M059J (cell line): ENCODE measurements around the gene GNG7. TPM values are rescaled to one million over a fixed set of nuclear protein-coding genes. Genes with fewer than 3 reads are reported as not detected.

Source experiments
- DNase-seq: peaks from one replicate; pipeline ENCODE4 v3.0.0-alpha.2; 2012; ENCODE audit warnings: low read depth
- total RNA-seq: library from RNA; depleted of rRNA; stranded (reverse); fragments of >200 nt; shearing (Covaris generic); gene quantifications from 2 replicates; pipeline ENCODE4 v1.2.3, GENCODE V29; 2014; rRNA removed

GNG7 gene
- 0.12 TPM in 1 of 2 replicates, not detected in the other for total RNA-seq

DNA sequence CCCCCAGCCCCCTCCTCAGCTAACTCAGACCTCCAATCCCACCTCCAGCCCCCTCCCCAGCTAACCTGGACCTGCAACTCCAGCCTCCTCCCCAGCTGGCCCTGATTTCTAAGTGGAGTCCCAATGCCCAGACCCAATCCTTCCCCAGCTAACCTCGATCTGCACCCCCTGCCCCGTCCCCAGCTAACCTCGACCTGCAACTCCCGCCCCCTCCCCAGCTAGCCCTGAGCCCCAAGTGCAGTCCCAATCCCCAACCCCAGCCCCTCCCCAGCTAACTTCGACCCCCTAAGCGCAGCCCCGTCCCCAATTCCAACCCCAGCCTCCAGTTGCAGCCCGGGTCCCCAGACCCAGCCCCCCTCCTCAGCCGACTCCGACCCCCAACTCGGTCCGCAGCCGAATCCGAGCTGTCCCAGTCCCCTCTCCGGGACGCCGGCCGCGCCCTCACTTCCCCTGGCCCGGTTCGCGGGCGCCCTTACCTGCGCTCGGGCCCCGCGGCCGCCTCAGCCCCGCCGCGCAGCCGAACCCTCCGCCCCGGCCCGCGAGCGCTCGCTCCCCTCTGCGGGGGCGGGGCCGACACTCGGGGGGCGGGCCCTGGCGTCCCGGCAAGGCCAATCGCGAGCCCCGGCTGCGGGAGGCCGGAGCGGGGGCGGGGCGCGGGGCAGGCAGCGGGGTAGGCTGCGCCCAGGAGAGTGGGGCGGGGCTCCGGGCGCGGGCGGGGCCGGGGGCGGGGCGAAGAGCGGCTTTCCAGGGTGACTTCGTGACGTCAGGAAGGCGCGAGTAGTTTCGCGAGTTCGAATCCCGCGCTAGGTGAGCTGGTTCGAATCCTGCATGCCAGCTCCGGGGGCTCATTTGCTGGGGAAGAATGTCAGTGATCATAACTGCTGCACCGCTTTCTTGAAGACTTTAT, at the start of gene GNG7:
Gene GNG7 (minus strand): TSS at position 525 of the 907 bp plus-strand sequence. CDS start 182,006 bp downstream, outside the sequence.
- DNase-seq, result peak; percentile 80

DNA sequence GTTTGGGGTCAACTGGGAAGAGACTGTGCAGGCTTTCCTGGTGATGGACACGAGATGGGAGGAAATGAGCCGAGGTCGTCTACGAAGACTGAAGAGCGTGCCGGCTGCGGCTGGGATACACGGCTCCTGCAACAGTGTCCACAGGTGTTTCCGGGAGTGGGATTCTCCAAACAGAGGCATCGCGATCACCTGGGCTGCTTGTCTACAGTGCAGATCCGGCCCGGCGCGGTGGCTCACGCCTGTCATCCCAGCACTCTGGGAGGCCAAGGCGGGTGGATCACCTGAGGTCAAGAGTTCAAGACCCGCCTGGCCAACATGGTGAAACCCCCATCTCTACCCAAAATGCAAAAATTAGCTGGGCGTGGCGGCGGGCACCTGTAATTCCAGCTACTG, 48.9 kb upstream of the GNG7 start:
- no peak for DNase-seq

DNA sequence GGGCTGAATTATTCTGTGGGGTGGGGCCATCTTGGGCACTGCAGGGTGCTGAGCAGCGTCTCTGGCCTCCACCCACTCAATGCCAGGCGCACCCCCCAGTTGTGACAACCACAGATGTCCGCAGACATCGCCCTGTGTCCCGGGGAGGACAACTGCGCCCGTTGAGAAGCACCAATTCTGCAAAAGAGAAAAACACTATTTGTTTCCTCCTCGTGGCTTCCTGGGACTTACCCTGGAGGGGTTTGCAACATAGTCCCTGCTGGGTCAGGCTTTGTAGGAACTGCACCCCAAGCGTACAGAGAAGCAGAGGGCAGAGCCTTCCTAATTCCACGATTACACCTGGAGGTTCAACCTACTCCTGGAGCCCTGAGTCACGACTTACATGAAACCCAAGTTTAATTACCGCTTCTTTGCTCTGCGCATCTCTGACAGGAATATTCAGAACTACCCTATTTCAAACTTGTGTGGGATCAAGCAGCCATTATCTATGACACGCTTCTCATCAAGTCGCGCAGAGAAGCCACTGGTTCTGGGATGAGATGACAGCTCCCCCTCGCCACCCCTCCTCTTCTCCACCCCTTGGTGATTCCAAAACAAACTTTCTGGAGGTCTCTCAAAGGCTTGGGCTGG, 48.4 kb upstream of the GNG7 start:
- DNase-seq, result no peak

DNA sequence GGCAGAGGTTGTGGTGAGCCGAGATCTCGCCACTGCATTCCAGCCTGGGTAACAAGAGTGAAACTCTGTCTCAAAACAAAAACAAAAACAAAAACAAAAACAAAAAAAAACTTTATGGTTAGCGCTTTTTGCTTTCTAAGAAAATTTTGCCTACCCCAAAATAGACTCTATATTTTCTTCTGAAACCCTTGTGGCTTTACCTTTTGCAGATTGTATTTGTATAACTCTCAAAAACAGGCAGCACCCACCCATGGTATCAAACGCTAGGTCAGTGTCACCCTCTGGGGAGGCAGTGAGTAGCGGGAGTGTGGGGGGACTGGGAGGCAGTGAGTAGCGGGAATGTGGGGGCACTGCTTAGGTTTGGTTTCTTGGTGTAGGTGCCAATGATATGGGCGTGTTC, 44.9 kb upstream of the GNG7 start:
- no peak for DNase-seq

DNA sequence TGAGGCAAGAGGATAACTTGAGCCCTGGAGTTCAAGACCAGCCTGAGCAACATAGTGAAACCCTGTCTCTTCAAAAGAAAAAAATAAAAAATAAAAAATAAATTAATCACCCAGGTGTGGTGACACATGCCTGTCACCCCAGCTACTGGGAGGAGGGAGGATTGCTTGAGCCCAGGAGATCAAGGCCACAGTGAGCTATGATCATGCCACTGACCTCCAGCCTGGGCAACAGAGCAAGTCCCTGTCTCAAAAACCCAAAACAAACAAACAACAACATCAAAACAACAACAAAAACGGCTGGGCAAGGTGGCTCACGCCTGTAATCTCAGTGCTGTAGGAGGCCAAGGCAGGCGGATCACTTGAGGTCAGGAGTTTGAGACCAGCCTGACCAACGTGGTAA, 41.6 kb upstream of the GNG7 start:
- DNase-seq, result no peak

DNA sequence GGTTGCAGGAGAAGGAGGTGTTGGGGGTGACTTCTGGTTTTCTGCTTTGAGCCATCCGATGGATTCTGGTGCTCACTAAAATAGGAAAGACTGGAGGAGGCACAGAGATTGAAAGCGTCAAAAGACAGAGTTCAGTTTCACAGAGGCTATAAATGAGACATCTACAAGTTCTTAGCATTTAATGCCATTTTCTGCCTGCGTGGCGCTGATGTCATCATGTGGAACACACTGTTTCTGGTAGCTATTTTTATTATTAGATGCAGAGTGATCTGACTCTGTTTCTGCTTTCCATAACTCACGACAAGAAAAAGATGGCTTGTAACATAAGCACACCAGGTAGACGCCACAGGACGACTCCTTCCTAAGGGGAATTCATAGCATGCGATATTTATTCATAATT, 40.6 kb upstream of the GNG7 start:
- DNase-seq, result no peak

DNA sequence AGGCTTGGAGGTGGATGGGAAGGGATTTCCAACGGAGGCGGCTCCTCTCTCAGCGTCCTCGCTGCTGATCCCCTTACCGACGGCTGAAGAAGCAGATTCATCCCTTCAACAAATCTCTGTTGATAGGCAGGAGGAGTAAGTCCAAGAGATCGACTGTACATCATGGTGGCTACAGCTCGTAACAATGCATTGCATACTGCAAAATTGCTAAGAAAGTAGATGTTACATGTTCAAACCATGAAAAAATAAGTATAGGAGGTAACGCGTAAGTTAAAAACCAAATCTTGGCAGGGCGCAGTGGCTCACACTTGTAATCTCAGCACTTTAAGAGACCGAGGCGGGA, 37.8 kb upstream of the GNG7 start:
- no peak for DNase-seq

DNA sequence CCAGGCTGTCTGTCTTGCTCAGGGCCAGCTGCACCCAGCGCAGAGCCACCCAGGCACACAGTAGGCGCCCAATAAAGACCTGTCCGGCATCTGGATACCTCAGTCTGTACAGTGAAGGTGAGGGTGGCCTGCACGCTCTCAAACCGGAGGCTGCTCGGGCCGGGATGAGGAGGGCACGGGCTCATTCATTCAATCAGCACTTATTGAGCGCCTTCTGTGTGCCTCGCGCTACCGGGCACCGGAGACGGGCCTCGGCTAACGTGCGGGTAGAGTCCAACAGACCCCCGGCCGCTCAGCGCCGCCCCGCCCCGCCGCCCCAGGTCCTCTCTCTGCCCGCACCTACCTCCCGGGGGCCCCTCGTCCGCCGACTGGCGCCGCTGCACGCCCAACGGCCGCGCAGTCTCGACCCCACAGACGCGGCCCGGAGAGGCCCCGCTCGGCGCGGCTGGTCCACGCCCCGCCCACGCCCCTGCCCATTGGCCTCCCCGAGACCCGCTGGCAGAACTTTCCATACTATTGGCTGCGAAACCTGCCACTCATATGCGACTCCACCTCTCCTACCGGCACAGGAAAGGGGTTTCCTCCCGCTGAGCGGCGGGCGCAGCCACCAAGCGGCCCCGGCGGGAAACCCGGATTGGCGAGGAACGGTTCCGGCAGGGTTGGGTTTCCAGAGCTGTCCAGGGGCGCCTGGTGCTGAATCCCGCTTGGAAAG, 37.3 kb upstream of the GNG7 start, which contains the start of gene SLC39A3:
Gene SLC39A3 (minus strand): TSS at position 416 of the 712 bp plus-strand sequence. CDS start 2,760 bp downstream, outside the sequence.
- DNase-seq, result peak; percentile 96

DNA sequence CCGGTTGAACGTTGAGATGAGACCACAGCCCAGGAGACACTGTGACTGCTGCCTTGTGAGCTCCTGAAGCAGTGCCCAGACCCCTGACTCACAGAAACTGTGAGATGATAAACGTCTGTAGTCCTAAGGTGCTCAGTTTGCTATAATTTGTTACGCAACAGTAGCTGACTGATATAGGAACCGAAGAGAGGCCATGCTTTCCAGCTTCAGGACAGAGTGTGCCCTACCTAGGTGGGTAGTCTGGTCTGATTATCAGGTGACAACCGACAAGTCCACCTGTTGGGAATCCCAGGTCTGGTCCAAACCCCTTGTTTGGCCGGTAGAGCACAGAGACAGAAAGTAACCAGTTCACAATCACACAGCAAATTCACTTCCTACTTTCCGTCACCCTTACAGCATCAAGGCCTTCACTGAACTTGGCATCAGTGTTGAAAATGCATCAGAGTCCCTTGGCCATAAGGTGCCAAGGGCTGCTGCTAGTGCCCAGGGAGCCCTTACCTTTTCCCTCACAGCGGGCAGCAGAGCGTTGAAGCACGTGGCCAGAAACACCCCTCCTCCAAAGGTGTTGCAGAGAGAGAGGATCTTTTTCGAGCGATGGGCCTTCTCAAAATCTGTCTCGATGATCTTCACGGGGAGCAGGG, 34.2 kb upstream of the GNG7 start:
- no peak for DNase-seq

DNA sequence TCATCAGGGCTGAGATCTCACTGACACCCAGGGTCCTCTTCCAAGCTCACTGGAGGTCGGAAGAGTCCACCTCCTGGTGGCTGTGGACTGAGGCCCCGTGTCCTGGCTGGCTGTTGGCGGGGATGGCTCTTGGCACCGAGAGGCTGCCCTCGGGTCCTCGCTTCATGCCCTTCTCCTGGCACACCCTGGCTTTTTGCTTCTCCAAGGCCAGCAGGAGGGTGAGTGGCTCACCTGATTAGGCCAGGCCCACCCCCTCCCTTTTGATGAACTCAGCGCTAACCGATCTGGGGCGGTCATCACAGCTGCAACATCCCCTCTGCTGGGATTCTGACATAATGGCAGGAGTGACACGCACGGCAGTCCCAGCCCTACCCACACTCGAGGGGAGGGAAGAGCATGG, 32.9 kb upstream of the GNG7 start:
- DNase-seq, result no peak

DNA sequence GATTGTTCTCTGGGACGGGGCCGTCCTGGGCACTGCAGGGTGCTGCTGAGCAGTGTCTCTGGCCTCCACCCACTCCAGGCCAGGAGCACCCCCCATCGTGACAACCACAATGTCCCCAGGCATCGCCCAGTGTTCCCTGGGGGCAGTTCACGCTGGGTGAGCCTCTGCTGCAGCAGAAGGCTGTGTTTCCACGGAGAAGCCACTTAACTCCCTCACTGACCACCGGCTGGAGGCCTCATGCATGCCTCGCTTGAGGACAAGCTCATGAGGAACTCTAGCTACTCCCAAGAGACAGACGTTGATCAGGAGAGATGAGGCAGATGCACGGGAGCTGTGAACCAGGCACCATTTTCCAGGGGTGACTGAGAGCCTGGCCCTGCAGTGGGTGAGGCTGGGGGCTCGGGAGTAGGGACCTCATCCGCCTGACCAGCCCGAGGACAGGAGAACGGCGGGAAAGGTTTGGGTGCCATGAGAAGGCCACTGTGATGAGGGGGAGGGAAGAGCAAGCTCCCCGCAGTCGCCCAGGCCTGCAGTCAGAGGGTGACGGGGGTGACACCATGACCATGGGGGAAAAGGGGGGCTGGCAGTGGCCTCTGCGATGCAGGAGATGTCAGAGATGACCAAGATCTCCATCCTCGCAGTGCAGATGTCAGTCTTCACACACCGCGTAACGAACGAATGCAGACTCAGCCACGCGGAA, 32.2 kb upstream of the GNG7 start:
- DNase-seq, result no peak

DNA sequence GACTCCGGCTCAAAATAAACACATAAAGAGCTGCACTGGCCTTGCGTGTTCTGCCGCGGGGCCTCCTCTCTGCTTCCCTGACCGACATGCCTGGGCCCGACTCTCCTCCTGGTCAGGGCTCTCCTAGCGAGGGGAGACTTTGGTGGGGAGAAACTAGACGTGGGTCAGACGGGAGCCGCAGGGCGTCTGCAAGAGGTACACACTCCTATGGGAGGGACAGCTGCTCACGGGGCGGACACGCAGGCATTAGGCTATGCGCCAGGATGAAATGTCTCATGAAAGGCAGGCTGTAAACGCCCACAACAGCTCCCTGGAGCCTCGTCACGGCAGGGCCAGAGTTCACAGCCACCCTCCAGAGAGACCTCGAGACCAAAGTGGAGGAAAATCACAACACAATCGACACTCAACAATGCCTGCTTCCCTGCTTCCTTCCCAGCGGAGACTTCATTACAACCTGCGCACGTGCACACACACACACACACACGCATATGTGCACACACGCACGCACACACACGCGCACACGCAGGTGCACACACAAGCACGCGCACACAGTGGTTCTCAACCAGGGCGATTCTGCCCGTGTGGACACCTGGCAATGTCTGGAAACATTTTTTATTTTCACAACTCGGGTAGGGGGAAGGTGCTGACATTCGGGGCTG, 31.6 kb upstream of the GNG7 start:
- no peak for DNase-seq

DNA sequence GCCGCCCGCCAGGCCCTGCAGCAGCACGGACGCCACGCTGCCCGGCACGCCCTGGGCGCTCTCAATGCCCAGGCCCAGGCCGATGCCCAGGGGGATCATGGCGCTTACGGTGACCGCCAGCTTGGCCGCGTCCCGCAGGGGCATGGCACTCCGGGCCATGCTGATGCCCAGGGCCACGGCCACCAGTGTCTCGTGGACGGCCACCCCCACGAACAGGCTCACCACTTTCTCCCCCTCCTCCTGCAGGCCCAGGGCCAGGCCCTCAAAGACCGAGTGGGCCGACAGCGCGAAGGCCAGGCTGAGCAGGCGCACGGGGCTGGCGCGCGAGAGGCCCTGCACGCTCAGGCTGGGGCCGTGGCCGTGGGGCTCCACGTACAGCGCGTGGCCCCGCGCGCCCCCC, 30.4 kb upstream of the GNG7 start:
- DNase-seq, result no peak

DNA sequence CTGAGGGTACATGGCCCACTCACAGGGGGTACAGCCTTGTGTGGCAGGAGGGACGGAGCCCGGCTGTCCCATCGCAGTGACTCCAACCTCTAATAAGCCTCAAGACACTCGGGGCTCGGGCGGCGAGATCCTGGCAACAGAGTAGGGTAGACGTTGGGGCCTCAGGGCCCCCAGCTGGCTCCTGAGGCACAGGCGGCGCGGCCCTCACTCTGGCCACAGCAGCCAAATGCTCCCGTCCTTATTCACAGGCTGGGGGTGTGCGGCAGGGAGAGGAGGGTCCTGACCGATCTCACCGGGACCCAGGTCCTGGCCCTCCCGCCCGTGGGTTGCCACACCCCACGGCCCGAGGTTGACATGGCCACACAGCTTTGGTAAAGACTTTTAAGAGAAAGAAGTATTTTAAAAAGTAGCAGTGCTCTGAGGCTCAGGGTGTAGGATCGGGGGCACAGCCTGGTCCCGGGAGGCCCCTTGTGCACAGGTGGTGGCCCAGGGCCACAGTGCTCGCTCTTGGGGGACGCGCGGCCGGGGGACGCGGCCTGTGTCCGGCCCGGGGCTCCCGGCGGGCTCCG, 29.7 kb upstream of the GNG7 start:
- DNase-seq, result no peak

DNA sequence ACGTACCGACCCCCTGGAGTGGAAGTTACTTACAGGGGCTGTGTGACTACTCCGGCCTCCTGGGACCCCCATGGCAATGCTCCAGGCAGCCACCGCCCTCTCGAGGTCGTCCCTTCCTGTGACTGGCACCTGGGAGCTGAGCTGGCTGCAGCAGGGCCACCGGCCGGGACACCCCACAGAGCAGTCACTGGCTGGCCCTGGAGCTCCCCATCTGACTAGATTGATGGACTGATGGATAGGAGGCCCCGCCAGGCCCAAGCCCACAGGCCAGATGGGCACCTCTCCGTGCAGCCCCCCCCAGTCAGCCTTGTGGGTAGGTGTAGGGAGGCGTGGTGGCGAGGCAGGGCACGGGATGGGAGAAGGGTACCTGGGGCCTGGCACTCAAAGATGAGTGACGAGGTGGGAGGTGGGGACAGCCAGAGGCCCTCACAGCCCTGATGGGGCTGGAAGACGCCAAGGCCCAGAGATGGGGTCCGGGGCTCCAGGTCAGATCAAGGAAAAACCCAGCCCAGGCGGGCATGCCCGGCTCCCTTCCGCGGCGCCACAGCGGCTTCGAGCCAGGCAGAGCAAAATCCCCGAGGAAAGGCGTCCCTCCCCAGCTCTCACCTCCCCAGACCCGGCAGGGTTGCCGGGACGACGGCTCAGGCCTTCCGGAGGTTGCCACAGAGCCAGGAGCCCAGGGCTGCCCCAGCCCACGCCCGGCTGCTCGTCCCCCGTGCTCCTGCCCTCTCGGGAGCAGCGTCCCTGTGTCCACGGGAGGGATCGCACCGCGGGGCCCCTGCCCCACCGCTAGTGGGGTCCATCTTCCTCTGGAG, 28.9 kb upstream of the GNG7 start:
- no peak for DNase-seq

DNA sequence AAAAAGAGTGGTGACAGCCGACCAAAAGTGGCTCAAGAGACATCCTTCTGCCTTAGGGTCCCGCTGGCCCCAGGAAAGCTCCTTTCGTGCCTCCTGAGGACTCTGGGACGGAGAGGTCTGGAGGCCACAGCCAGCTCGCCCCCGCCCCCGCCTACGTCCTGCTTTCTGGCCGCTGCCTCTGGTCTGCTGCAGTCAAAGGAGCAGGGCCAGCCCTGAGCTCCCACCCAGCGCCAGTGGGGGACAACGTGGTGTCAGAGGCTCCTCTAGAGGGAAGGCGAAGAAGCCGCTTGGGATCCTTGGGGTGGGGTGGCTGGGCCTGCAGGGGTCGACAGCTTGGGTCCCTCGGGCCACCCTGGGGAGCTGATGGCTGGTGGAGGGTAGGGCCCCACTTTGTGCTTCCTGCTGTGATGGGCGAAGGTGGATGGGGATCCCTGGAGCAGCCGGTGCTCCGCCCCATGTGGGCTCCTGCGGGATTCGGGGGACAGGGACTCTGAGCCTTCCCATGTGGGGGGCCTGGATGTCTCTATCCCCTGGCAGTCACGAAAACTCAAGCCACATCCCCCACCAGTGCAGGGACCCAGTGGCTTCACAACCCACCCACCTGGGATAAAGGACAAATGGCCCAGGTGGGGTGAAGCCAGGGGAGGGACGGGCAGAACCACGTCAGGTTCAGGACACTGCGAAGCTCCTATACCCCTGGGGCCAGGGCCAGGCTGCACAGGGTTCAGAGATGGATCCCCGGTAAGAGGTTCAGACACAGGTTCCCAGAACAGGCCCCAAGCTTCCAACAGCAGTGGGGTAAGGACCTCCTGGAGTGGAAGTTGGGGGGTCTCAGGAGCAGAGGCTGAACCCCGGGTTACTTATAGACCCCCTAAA, 27.7 kb upstream of the GNG7 start:
- DNase-seq, result no peak

DNA sequence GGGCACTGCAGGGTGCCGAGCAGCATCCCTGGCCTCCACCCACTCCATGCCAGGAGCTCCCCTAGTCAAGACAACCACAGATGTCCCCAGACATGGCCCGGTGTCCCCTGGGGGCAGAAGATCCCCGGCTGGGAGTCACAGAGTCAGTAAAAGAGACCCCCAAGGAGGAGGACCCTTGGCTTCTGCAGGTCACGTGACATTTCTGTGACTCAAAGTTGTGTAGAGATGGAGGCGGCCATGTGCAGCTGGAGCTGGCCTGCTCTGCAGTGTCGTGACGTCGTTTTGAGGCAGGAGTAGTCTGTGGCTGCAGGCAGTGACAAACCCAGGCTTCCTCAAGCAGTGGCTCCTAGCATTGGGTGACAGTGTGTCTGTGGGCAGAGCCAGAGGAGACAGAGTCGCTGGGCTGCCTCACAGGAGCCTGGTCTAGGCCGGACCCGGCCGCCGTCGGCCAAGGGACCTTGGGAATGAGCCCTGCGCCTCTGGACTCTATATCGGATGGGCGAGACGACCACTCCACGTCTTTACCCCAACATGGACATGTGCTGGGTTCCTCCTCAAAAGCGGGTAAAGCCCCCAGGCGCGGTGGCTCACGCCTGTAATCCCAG, 26.4 kb upstream of the GNG7 start:
- no peak for DNase-seq

DNA sequence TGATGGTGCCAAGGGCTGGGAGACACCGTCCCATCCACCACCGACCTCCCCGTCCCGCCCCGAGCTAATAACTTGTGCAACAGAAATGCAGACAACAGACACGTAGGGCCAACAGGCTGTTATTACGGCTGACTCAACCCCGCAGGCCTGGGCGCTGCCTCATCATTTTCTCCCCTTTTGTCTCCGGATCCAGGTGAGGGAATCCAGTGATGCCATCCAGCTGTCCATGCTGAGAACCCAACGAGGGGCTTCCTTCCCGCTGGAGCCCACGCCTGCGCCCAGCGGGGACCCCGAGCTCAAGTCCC, 25.1 kb upstream of the GNG7 start:
- peak; percentile 57 for DNase-seq
